A673 (cell line): ENCODE measurements around the gene SLC47A1.

Source experiments
- CTCF ChIP-seq: fragments of 300-800, 200-600 bp; sonication (generic); conservative IDR thresholded peaks from 2 replicates; pipeline ENCODE4 v1.5.1; 2017; ENCODE audit warnings: low read depth, mild to moderate bottlenecking, antibody characterized with exemption, low read length, moderate library complexity, mixed read lengths
- EZH2 ChIP-seq: fragments of 200-600 bp; sonication (generic); IDR thresholded peaks from 2 replicates; pipeline ENCODE4 v1.6.1; 2017; ENCODE audit warnings: borderline replicate concordance, low read depth, mild to moderate bottlenecking, mixed read lengths, antibody characterized with exemption, low read length; ENCODE audit not compliant: poor library complexity, severe bottlenecking

- TF ChIP-seq EZH2 (no peak), CTCF (no peak)
These were observed 7.2 kb downstream of the SLC47A1 start for GRCh38 chr17:19540706-19541370.
